HEK293 (cell line): ENCODE results near the gene COL12A1.

ENCODE experiments used
- CTCF ChIA-PET: fragments of 350-600 bp; formaldehyde crosslinking; extraction: SDS; loops from one replicate; lab custom pipeline; 2021; ENCODE audit warnings: antibody characterized with exemption; lab: Yijun Ruan, JAX
- POLR2A ChIA-PET: fragments of 300-600 bp; formaldehyde crosslinking; extraction: SDS; loops from one replicate; lab custom pipeline; 2020; ENCODE audit warnings: antibody characterized with exemption, inconsistent platforms; lab: Yijun Ruan, JAX
- H3K27ac ChIP-seq: fragments of 200-500 bp; sonication (Bioruptor generic); 2 replicates; pipeline ENCODE4 v1.5.1; 2014; ENCODE audit warnings: low read depth, low read length, control low read depth, inconsistent platforms; ENCODE audit errors: extremely low read depth
- H3K36me3 ChIP-seq, 2 experiments: fragments of 200-500 bp in 1 of 2; sonication (Bioruptor generic) in 1 of 2; 1 replicate in 1 of 2; 2 replicates in 1 of 2; pipeline ENCODE4 v1.5.1; 2014 to 2017; ENCODE audit warnings: inconsistent platforms in 2 of 2, low read length in 2 of 2; ENCODE audit not compliant: control insufficient read depth in 2 of 2, insufficient read depth in 1 of 2
- H3K4me1 ChIP-seq: fragments of 200-500 bp; sonication (Bioruptor generic); 2 replicates; pipeline ENCODE4 v1.5.1; 2014; ENCODE audit warnings: mild to moderate bottlenecking, low read length, inconsistent platforms; ENCODE audit not compliant: control insufficient read depth, insufficient read depth
- H3K4me3 ChIP-seq: 2 replicates; pipeline ENCODE4 v1.5.1; 2011; ENCODE audit warnings: low read depth, mild to moderate bottlenecking, control low read depth, low read length, moderate library complexity
- H3K9me3 ChIP-seq: fragments of 200-500 bp; sonication (Bioruptor generic); 2 replicates; pipeline ENCODE4 v1.5.1; 2014; ENCODE audit warnings: low read depth, low read length, inconsistent platforms; ENCODE audit not compliant: control insufficient read depth, insufficient read depth
- ATF2 ChIP-seq: fragments of 450-650 bp; formaldehyde crosslinking; IDR thresholded peaks from 2 replicates; pipeline ENCODE4 v1.5.1; 2016; ENCODE audit warnings: missing biosample characterization, missing genetic modification characterization, low read depth
- CTCF ChIP-seq: fragments of 450-650 bp; formaldehyde crosslinking; IDR thresholded peaks from 2 replicates; pipeline ENCODE4 v1.5.1; 2016; ENCODE audit warnings: missing biosample characterization, missing genetic modification characterization
- EGR2 ChIP-seq: fragments of 450-650 bp; formaldehyde crosslinking; IDR thresholded peaks from 2 replicates; pipeline ENCODE4 v1.5.1; 2016; ENCODE audit warnings: low read depth, missing biosample characterization, missing genetic modification characterization
- FEZF1 ChIP-seq: fragments of 450-650 bp; formaldehyde crosslinking; IDR thresholded peaks from 2 replicates; pipeline ENCODE4 v1.5.1; 2016; ENCODE audit warnings: missing biosample characterization, missing genetic modification characterization
- KLF1 ChIP-seq: fragments of 450-650 bp; formaldehyde crosslinking; IDR thresholded peaks from 2 replicates; pipeline ENCODE4 v1.5.1; 2016; ENCODE audit warnings: missing biosample characterization, missing genetic modification characterization
- KLF16 ChIP-seq: fragments of 450-650 bp; formaldehyde crosslinking; IDR thresholded peaks from 2 replicates; pipeline ENCODE4 v1.5.1; 2017; ENCODE audit warnings: missing biosample characterization, missing genetic modification characterization
- PRDM1 ChIP-seq: fragments of 450-650 bp; formaldehyde crosslinking; IDR thresholded peaks from 2 replicates; pipeline ENCODE4; 2016; ENCODE audit warnings: missing biosample characterization, missing genetic modification characterization
- SCRT2 ChIP-seq: fragments of 450-650 bp; formaldehyde crosslinking; IDR thresholded peaks from 2 replicates; pipeline ENCODE4 v1.5.1; 2016; ENCODE audit warnings: missing biosample characterization, missing genetic modification characterization
- TRIM28 ChIP-seq: IDR thresholded peaks from 2 replicates; pipeline ENCODE4 v1.6.1; 2011; ENCODE audit warnings: low read length, control low read depth, borderline replicate concordance
- ZBTB1 ChIP-seq: fragments of 450-650 bp; formaldehyde crosslinking; IDR thresholded peaks from 2 replicates; pipeline ENCODE4 v1.5.1; 2016; ENCODE audit warnings: missing biosample characterization, missing genetic modification characterization
- ZBTB17 ChIP-seq: fragments of 450-650 bp; formaldehyde crosslinking; IDR thresholded peaks from 2 replicates; pipeline ENCODE4 v1.5.1; 2016; ENCODE audit warnings: missing biosample characterization, missing genetic modification characterization
- ZBTB20 ChIP-seq: fragments of 450-650 bp; formaldehyde crosslinking; IDR thresholded peaks from 2 replicates; pipeline ENCODE4 v1.5.1; 2016; ENCODE audit warnings: missing biosample characterization, missing genetic modification characterization
- ZBTB8A ChIP-seq: fragments of 450-650 bp; formaldehyde crosslinking; IDR thresholded peaks from 2 replicates; pipeline ENCODE4 v1.5.1; 2016; ENCODE audit warnings: missing biosample characterization, missing genetic modification characterization
- ZEB2 ChIP-seq: fragments of 450-650 bp; formaldehyde crosslinking; IDR thresholded peaks from 2 replicates; pipeline ENCODE4 v1.5.1; 2016; ENCODE audit warnings: missing biosample characterization, missing genetic modification characterization
- ZFP69B ChIP-seq: fragments of 450-650 bp; formaldehyde crosslinking; IDR thresholded peaks from 2 replicates; pipeline ENCODE4 v1.5.1; 2016; ENCODE audit warnings: missing biosample characterization, missing genetic modification characterization
- ZNF157 ChIP-seq: fragments of 450-650 bp; formaldehyde crosslinking; IDR thresholded peaks from 2 replicates; pipeline ENCODE4 v1.5.1; 2016; ENCODE audit warnings: missing biosample characterization, missing genetic modification characterization
- ZNF18 ChIP-seq: fragments of 450-650 bp; formaldehyde crosslinking; IDR thresholded peaks from 2 replicates; pipeline ENCODE4 v1.5.1; 2016; ENCODE audit warnings: missing biosample characterization, missing genetic modification characterization
- ZNF2 ChIP-seq: fragments of 450-650 bp; formaldehyde crosslinking; IDR thresholded peaks from 2 replicates; pipeline ENCODE4 v1.5.1; 2016; ENCODE audit warnings: missing biosample characterization, missing genetic modification characterization
- ZNF202 ChIP-seq: fragments of 450-650 bp; formaldehyde crosslinking; IDR thresholded peaks from 2 replicates; pipeline ENCODE4 v1.5.1; 2016; ENCODE audit warnings: missing biosample characterization, missing genetic modification characterization, borderline replicate concordance
- ZNF366 ChIP-seq: fragments of 450-650 bp; formaldehyde crosslinking; conservative IDR thresholded peaks from 2 replicates; pipeline ENCODE4 v1.5.1; 2016; ENCODE audit warnings: missing biosample characterization, missing genetic modification characterization
- ZNF501 ChIP-seq: fragments of 450-650 bp; formaldehyde crosslinking; IDR thresholded peaks from 2 replicates; pipeline ENCODE4 v1.5.1; 2016; ENCODE audit warnings: missing biosample characterization, missing genetic modification characterization
- ZNF510 ChIP-seq: fragments of 450-650 bp; formaldehyde crosslinking; IDR thresholded peaks from 2 replicates; pipeline ENCODE4 v1.5.1; 2018; ENCODE audit warnings: mild to moderate bottlenecking, missing genetic modification characterization, missing biosample characterization; ENCODE audit not compliant: insufficient replicate concordance
- ZNF624 ChIP-seq: fragments of 450-650 bp; formaldehyde crosslinking; IDR thresholded peaks from 2 replicates; pipeline ENCODE4 v1.5.1; 2017; ENCODE audit warnings: missing biosample characterization, missing genetic modification characterization
- ZNF660 ChIP-seq: fragments of 450-650 bp; IDR thresholded peaks from 2 replicates; pipeline ENCODE4 v1.5.1; 2018; ENCODE audit warnings: missing biosample characterization, mild to moderate bottlenecking, missing genetic modification characterization
- ZNF701 ChIP-seq: fragments of 450-650 bp; formaldehyde crosslinking; IDR thresholded peaks from 2 replicates; pipeline ENCODE4 v1.5.1; 2016; ENCODE audit warnings: missing biosample characterization, missing genetic modification characterization
- ZNF707 ChIP-seq: fragments of 450-650 bp; formaldehyde crosslinking; IDR thresholded peaks from 2 replicates; pipeline ENCODE4 v1.5.1; 2016; ENCODE audit warnings: missing biosample characterization, missing genetic modification characterization
- ZNF843 ChIP-seq: fragments of 450-650 bp; formaldehyde crosslinking; IDR thresholded peaks from 2 replicates; pipeline ENCODE4 v1.5.1; 2016; ENCODE audit warnings: missing biosample characterization, missing genetic modification characterization
- ZSCAN4 ChIP-seq: fragments of 450-650 bp; formaldehyde crosslinking; IDR thresholded peaks from 2 replicates; pipeline ENCODE4 v1.5.1; 2017; ENCODE audit warnings: missing biosample characterization, missing genetic modification characterization

The COL12A1 gene

GRCh38 chr6:75098709-75099108, 107.1 kb downstream of the COL12A1 start:
- POLR2A ChIA-PET: no interaction called here
- CTCF ChIA-PET: interaction anchor here (0.5 to 3.5 kb wide), 3 partner anchors 24 to 105 kb away, joined by 3 to 14 read pairs (median 3); no protein-coding TSS in a partner anchor
- Histone ChIP-seq H3K27ac (no peak overlapping the region), H3K4me3 (no peak overlapping the region), H3K4me1 (peaks cover 10% of the 10 kb centered on the region), H3K9me3 (no peaks in the 10 kb centered on the region)
- no peak for TF ChIP-seq ZBTB1 (tag by site-specific recombination)
- no peak for TF ChIP-seq ZNF202 (tag by site-specific recombination)
- TF ChIP-seq ZBTB8A (tag by site-specific recombination): no peak
- TF ChIP-seq ZNF157: no peak
- no peak for TF ChIP-seq ZNF624 (tag by site-specific recombination)
- TF ChIP-seq ZNF366 (tag by site-specific recombination): no peak
- peak; percentile 89; the same call in 1 of the 2 replicates for TF ChIP-seq ZNF660
- TF ChIP-seq ZNF18 (tag by site-specific recombination): no peak
- no peak for TF ChIP-seq KLF16 (tag by site-specific recombination)
- TF ChIP-seq ZNF510 (tag by site-specific recombination): no peak
- no peak for TF ChIP-seq EGR2 (tag by site-specific recombination)
- no peak for TF ChIP-seq CTCF (tag by site-specific recombination)
- no peak for TF ChIP-seq ZFP69B (tag by site-specific recombination)
- peak; percentile 49; the same call in 1 of the 2 replicates for TF ChIP-seq ZNF843 (tag by site-specific recombination)
- TF ChIP-seq ZNF2 (tag by site-specific recombination): no peak
- peak; percentile 31; the same call in 1 of the 2 replicates for TF ChIP-seq ZBTB17 (tag by site-specific recombination)
- TF ChIP-seq FEZF1: peak; percentile 80
- 0 out of 2 replicates have a peak, but pooled peaks have one; percentile 20 for TF ChIP-seq SCRT2 (tag by site-specific recombination)
- no peak for TF ChIP-seq ZNF501
- TF ChIP-seq ZNF701 (tag by site-specific recombination): no peak
- TF ChIP-seq ZEB2 (tag by site-specific recombination): no peak
- TF ChIP-seq PRDM1: 0 out of 2 replicates have a peak, but pooled peaks have one; percentile 16
- TF ChIP-seq, all 188 proteins: peak for 6
- H3K36me3 ChIP-seq: no peaks in the 10 kb centered on the region

- Histone ChIP-seq H3K9me3 (no peaks in the 10 kb centered on the region), H3K4me3 (no peak overlapping the region), H3K4me1 (peaks cover 7% of the 10 kb centered on the region), H3K36me3 (no peaks in the 10 kb centered on the region), H3K27ac (no peak overlapping the region)
- ChIA-PET CTCF (interaction anchor here (1.3 kb wide), 1 partner anchor 112 kb away, joined by 8 read pairs; no protein-coding TSS in a partner anchor), POLR2A (interaction anchor here (0.7 kb wide), 1 partner anchor 1336 kb away, joined by 3 read pairs; no protein-coding TSS in a partner anchor)
- no peak for TF ChIP-seq ZSCAN4 (tag by site-specific recombination)
- no peak for TF ChIP-seq ATF2 (tag by site-specific recombination)
- no peak for TF ChIP-seq ZNF707 (tag by site-specific recombination)
- TF ChIP-seq ZBTB20: no peak
- TF ChIP-seq TRIM28: no peak
- no peak for TF ChIP-seq KLF1 (tag by site-specific recombination)
These were observed 108.9 kb downstream of the COL12A1 start for GRCh38 chr6:75096966-75097365.
